ENCODE results near the gene FREM2. TPM values are rescaled to one million over a fixed set of nuclear protein-coding genes. Genes with fewer than 3 reads are reported as not detected.

The FREM2 gene
- total RNA-seq, 1 experiment from 2014 or later = 25.4 TPM

DNA sequence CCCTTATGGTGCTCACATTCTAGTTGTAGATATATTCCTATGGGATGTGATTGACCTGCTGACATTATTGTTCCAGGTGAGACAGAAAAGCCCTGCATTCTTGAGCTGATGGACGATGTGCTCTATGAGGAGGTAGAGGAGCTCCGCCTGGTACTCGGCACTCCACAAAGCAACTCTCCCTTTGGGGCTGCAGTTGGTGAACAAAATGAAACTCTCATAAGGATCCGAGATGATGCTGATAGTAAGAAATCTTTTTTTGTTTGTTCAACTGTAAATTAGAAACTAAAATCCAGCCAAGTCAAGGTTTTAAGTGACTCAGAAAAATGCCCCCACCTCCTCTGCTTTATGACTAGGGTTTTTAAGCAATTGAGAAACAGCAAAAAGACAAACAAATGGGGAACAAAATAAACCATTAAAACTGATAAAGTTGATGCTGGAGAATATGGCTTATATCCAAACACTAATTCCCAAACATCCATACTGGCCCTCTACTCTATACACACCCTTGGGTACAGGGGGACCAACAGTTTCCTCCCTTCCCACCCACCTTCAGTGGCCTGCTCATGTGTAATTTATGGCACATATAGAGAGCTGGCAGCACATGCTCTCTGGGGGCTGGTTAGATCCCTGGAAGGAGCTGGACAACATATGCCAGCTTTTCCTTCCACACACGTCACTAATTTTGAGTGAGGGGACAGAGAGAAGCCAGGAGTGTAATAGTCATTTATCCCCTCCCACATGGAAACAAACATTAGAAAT is 164.2 kb downstream of the FREM2 start:
- Mint-ChIP-seq H3K27ac (ENCODE audit: unreplicated experiment) (no peak overlapping the region), H3K27me3 (ENCODE audit: unreplicated experiment) (no peaks in the 10 kb centered on the region), H3K36me3 (ENCODE audit: insufficient read depth, unreplicated experiment) (no peaks in the 10 kb centered on the region), H3K4me3 (ENCODE audit: low read depth, unreplicated experiment) (no peak overlapping the region), H3K4me1 (ENCODE audit: low read depth, unreplicated experiment) (no peaks in the 10 kb centered on the region), H3K9me3 (ENCODE audit: low read depth, unreplicated experiment) (no peaks in the 10 kb centered on the region)
- no TSS peak for BruUV-seq (replicated peaks)
- CTCF ChIA-PET = no interaction called here
- TF ChIP-seq, protein P1, sequence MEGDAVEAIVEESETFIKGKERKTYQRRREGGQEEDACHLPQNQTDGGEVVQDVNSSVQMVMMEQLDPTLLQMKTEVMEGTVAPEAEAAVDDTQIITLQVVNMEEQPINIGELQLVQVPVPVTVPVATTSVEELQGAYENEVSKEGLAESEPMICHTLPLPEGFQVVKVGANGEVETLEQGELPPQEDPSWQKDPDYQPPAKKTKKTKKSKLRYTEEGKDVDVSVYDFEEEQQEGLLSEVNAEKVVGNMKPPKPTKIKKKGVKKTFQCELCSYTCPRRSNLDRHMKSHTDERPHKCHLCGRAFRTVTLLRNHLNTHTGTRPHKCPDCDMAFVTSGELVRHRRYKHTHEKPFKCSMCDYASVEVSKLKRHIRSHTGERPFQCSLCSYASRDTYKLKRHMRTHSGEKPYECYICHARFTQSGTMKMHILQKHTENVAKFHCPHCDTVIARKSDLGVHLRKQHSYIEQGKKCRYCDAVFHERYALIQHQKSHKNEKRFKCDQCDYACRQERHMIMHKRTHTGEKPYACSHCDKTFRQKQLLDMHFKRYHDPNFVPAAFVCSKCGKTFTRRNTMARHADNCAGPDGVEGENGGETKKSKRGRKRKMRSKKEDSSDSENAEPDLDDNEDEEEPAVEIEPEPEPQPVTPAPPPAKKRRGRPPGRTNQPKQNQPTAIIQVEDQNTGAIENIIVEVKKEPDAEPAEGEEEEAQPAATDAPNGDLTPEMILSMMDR (IDR thresholded peaks at IDR 0.05; ENCODE audit: unreplicated experiment) = no peak
- DNase-seq = no peak
- intact Hi-C loops (cut with micrococcal nuclease; ENCODE audit: unreplicated experiment) = loop anchor here (5.0 kb wide), 1 partner anchor 69 kb away; no protein-coding TSS in a partner anchor

DNA sequence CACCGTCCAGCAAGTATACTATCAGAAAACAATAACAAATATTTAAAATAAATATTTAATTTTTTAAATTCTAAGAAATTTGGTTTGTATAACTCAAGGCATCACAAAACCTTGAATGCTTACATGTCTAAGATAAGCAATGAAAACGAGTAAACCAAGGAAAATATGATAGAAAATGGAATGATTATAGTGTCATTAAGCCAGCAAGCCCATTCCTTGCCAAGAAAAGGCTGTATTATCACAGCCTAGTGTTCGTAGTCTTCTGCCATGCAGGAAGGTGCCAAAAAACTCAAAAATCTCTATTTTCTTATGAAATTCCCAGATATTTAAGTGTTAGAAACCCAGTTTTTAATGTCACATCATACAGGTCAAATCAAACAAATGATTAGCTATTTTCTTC is 167.3 kb downstream of the FREM2 start:
- Mint-ChIP-seq H3K4me1 (ENCODE audit: low read depth, unreplicated experiment) (no peaks in the 10 kb centered on the region), H3K4me3 (ENCODE audit: low read depth, unreplicated experiment) (no peak overlapping the region), H3K27me3 (ENCODE audit: unreplicated experiment) (no peaks in the 10 kb centered on the region), H3K27ac (ENCODE audit: unreplicated experiment) (no peak overlapping the region), H3K9me3 (ENCODE audit: low read depth, unreplicated experiment) (no peaks in the 10 kb centered on the region), H3K36me3 (ENCODE audit: insufficient read depth, unreplicated experiment) (peaks cover 5% of the 10 kb centered on the region)
- no TSS peak for BruUV-seq (replicated peaks)
- DNase-seq = no peak
- TF ChIP-seq, protein P1 (IDR thresholded peaks at IDR 0.05; ENCODE audit: unreplicated experiment) = no peak
- intact Hi-C loops (cut with micrococcal nuclease; ENCODE audit: unreplicated experiment) = loop anchor here (5.0 kb wide), 1 partner anchor 72 kb away; no protein-coding TSS in a partner anchor
- CTCF ChIA-PET = no interaction called here

DNA sequence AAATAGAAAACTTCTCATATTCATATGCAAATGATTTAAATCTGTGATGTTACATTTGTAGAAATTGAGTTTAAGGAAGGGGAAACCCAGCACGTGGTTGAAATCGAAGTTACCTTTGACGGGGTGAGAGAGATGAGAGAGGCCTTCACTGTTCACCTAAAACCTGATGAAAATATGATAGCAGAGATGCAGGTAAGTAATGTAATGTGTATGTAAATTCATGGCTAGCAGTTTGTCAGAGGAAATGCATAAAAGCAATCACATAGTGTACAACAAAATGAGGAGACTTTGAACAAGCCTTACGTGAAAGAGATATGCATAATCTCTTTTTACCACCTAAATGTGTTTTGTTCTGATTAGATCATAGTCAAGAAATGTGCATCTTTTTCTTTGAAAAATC is 169.2 kb downstream of the FREM2 start:
- DNase-seq = no peak
- Mint-ChIP-seq H3K4me1 (ENCODE audit: low read depth, unreplicated experiment) (no peaks in the 10 kb centered on the region), H3K4me3 (ENCODE audit: low read depth, unreplicated experiment) (no peak overlapping the region), H3K9me3 (ENCODE audit: low read depth, unreplicated experiment) (no peaks in the 10 kb centered on the region), H3K36me3 (ENCODE audit: insufficient read depth, unreplicated experiment) (peaks cover 5% of the 10 kb centered on the region), H3K27me3 (ENCODE audit: unreplicated experiment) (no peaks in the 10 kb centered on the region), H3K27ac (ENCODE audit: unreplicated experiment) (no peak overlapping the region)
- TF ChIP-seq, protein P1 (IDR thresholded peaks at IDR 0.05; ENCODE audit: unreplicated experiment) = no peak
- BruUV-seq (replicated peaks) = no TSS peak
- CTCF ChIA-PET = no interaction called here
- intact Hi-C loops (cut with micrococcal nuclease; ENCODE audit: unreplicated experiment) = no loop called here

DNA sequence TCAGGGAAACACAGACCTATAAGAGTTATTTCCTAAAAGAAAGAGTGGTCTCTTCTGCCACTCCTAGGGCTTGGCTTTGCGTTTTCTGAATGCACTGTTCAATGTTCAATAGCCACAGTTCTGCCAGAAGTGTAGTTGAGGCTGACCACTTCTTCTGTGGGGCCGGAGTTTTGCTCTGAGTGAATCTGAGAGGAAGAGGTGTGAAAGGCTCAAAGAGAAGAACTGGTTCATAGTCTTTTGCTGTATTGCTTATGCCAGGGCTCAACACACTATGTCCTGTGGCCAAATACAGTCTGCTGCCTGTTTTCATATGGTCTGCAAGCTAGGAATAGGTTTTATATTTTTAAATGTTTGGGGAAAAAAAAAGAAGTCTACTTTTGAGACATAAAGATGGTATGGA is 175.6 kb downstream of the FREM2 start:
- Mint-ChIP-seq H3K27me3 (ENCODE audit: unreplicated experiment) (no peaks in the 10 kb centered on the region), H3K9me3 (ENCODE audit: low read depth, unreplicated experiment) (no peaks in the 10 kb centered on the region), H3K36me3 (ENCODE audit: insufficient read depth, unreplicated experiment) (peaks cover 2% of the 10 kb centered on the region), H3K27ac (ENCODE audit: unreplicated experiment) (no peak overlapping the region), H3K4me3 (ENCODE audit: low read depth, unreplicated experiment) (no peak overlapping the region), H3K4me1 (ENCODE audit: low read depth, unreplicated experiment) (no peaks in the 10 kb centered on the region)
- CTCF ChIA-PET = no interaction called here
- TF ChIP-seq, protein P1 (IDR thresholded peaks at IDR 0.05; ENCODE audit: unreplicated experiment) = no peak
- no TSS peak for BruUV-seq (replicated peaks)
- DNase-seq = no peak
- intact Hi-C loops (cut with micrococcal nuclease; ENCODE audit: unreplicated experiment) = loop anchor here (2.0 kb wide), 1 partner anchor 22 kb away; no protein-coding TSS in a partner anchor
